Mesendoderm (in vitro differentiated cells): ENCODE results near the gene DNAJA4.

ENCODE experiments used
- DNase-seq: peaks from one replicate; pipeline ENCODE4 v3.0.0; 2013
- H2AK5ac ChIP-seq: 2 replicates; pipeline ENCODE4 v1.6.1; 2013; ENCODE audit warnings: low read length, inconsistent platforms
- H2BK120ac ChIP-seq: 2 replicates; pipeline ENCODE4 v1.6.1; 2013; ENCODE audit warnings: low read depth, mild to moderate bottlenecking, low read length, moderate library complexity, mixed read lengths
- H2BK15ac ChIP-seq: replicated peaks from 2 replicates; pipeline ENCODE4 v1.6.1; 2013; ENCODE audit warnings: low read depth, mild to moderate bottlenecking, moderate library complexity
- H2BK5ac ChIP-seq: 2 replicates; pipeline ENCODE4 v1.6.1; 2013; ENCODE audit warnings: low read length, inconsistent platforms
- H3K18ac ChIP-seq: 2 replicates; pipeline ENCODE4 v1.6.1; 2013; ENCODE audit warnings: mild to moderate bottlenecking, low read length, mixed read lengths
- H3K23ac ChIP-seq: one replicate; pipeline ENCODE4 v1.6.1; 2013; ENCODE audit warnings: low read length
- H3K27ac ChIP-seq: 2 replicates; pipeline ENCODE4 v1.5.1; 2013; ENCODE audit warnings: low read depth, mild to moderate bottlenecking, inconsistent platforms, low read length, moderate library complexity
- H3K27me3 ChIP-seq: 2 replicates; pipeline ENCODE4 v1.6.1; 2013; ENCODE audit warnings: low read length, control low read depth, mild to moderate bottlenecking, inconsistent platforms; ENCODE audit not compliant: insufficient read depth, poor library complexity
- H3K36me3 ChIP-seq: 2 replicates; pipeline ENCODE4 v1.6.1; 2013; ENCODE audit warnings: low read length, inconsistent platforms; ENCODE audit not compliant: control insufficient read depth, insufficient read depth
- H3K4ac ChIP-seq: one replicate; pipeline ENCODE4 v1.6.1; 2013; ENCODE audit warnings: low read depth, mild to moderate bottlenecking, low read length, moderate library complexity
- H3K4me1 ChIP-seq: 2 replicates; pipeline ENCODE4 v1.6.1; 2013; ENCODE audit warnings: low read depth, low read length, inconsistent platforms; ENCODE audit not compliant: control insufficient read depth
- H3K4me2 ChIP-seq: 2 replicates; pipeline ENCODE4 v1.6.1; 2013; ENCODE audit warnings: low read length
- H3K4me3 ChIP-seq: 2 replicates; pipeline ENCODE4 v1.5.1; 2013; ENCODE audit warnings: mild to moderate bottlenecking, low read length
- H3K56ac ChIP-seq: one replicate; pipeline ENCODE4 v1.6.1; 2013; ENCODE audit warnings: low read length
- H3K79me1 ChIP-seq: 2 replicates; pipeline ENCODE4 v1.6.1; 2013; ENCODE audit warnings: low read length, inconsistent platforms
- H3K79me2 ChIP-seq: 2 replicates; pipeline ENCODE4 v1.6.1; 2013; ENCODE audit warnings: mild to moderate bottlenecking, low read length; ENCODE audit not compliant: control insufficient read depth, insufficient read depth
- H3K9ac ChIP-seq: 2 replicates; pipeline ENCODE4 v1.6.1; 2013; ENCODE audit warnings: low read length, inconsistent platforms
- H4K5ac ChIP-seq: one replicate; pipeline ENCODE4 v1.6.1; 2013; ENCODE audit warnings: low read length
- H4K8ac ChIP-seq: one replicate; pipeline ENCODE4 v1.6.1; 2013; ENCODE audit warnings: low read depth, mild to moderate bottlenecking, control low read depth, low read length, moderate library complexity
- WGBS: extraction: QIAGEN DNeasy Blood & Tissue Kit; methylation state at CpG from one replicate; pipeline ENCODE4 v1.1.7; 2013; ENCODE audit warnings: low lambda C conversion rate, missing lambda C conversion rate; ENCODE audit not compliant: insufficient coverage; ENCODE audit errors: extremely low coverage; 5-methylcytosine and 5-hydroxymethylcytosine counted together

DNAJA4 gene

DNA sequence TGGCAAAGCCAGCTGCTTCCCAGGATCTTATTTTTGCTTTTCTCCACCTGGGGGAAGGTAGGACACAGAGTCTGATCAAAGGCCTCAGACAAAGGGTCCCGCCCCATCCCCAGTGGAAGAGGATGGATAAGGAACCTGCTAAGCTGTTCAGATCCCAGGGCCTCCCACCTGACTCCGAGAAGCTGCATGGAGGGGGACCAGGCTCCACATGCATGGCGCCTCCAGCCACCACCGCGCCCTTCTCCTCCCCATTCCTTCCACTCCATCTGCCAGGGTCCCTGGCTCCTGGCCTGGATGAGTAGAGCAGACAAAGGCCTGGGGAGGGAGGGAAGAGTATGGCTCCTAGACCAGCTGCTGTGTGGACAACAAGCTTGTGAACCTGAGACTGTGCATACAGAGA lies 55.8 kb downstream of the DNAJA4 start:
- DNase-seq = no peak
- no peak overlapping the region for H3K4ac ChIP-seq
- no peak overlapping the region for H3K23ac ChIP-seq
- no peak overlapping the region for H3K4me3 ChIP-seq
- peak overlapping the region; percentile 30 for H2AK5ac ChIP-seq
- no peaks in the 10 kb centered on the region for H3K27me3 ChIP-seq
- no peak overlapping the region for H3K56ac ChIP-seq
- peaks cover 18% of the 10 kb centered on the region for H3K4me1 ChIP-seq
- H2BK120ac ChIP-seq = no peak overlapping the region
- no peak overlapping the region for H4K5ac ChIP-seq
- WGBS = no CpG with 5 or more reads among the region's 5 CpGs
- H3K27ac ChIP-seq = no peak overlapping the region
- H2BK15ac ChIP-seq = no peak overlapping the region
- H3K79me2 ChIP-seq = no peaks in the 10 kb centered on the region
- H2BK5ac ChIP-seq = no peak overlapping the region
- no peak overlapping the region for H3K9ac ChIP-seq
- no peaks in the 10 kb centered on the region for H3K79me1 ChIP-seq
- H3K4me2 ChIP-seq = no peak overlapping the region
- no peak overlapping the region for H4K8ac ChIP-seq
- H3K36me3 ChIP-seq = no peaks in the 10 kb centered on the region
- H3K18ac ChIP-seq = no peak overlapping the region

DNA sequence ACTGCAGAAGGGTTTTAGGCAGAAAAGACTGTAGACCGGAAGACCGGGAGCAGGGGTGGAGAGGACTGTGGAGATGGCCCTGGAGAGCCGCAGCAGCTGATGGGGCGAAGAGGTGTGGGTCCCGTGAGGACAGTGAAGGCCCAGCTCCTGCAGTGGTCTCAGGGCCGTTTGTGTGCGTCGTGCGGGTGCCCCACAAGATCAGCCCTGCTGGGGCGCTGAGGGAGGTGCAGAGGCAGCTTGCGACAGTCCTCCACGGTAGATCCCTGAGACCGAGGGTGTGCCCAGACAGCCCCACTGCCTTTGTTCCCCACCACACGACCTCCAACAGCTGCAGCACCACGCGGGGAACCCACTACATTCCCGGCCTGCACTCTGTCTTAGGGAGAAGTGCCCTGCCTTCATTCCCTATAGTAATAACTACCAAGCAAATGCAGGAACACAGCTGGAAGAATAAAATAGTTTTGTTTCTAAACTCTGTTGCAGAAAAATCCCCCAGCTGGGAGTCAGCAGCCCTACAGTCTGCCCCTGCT lies 56.7 kb downstream of the DNAJA4 start:
- H3K9ac ChIP-seq = no peak overlapping the region
- WGBS = no CpG with 5 or more reads among the region's 17 CpGs
- H2BK120ac ChIP-seq = no peak overlapping the region
- H3K36me3 ChIP-seq = no peaks in the 10 kb centered on the region
- peak overlapping the region; percentile 4 for H2BK5ac ChIP-seq
- no peak overlapping the region for H2BK15ac ChIP-seq
- H3K4me2 ChIP-seq = no peak overlapping the region
- peaks cover 18% of the 10 kb centered on the region for H3K4me1 ChIP-seq
- no peaks in the 10 kb centered on the region for H3K27me3 ChIP-seq
- H3K56ac ChIP-seq = peak overlapping the region; percentile 72
- H3K4me3 ChIP-seq = no peak overlapping the region
- DNase-seq = no peak
- H3K23ac ChIP-seq = no peak overlapping the region
- H2AK5ac ChIP-seq = no peak overlapping the region
- no peak overlapping the region for H3K18ac ChIP-seq
- no peak overlapping the region for H4K5ac ChIP-seq
- H3K79me2 ChIP-seq = no peaks in the 10 kb centered on the region
- H4K8ac ChIP-seq = no peak overlapping the region
- H3K27ac ChIP-seq = no peak overlapping the region
- no peaks in the 10 kb centered on the region for H3K79me1 ChIP-seq
- H3K4ac ChIP-seq = peak overlapping the region; percentile 25

DNA sequence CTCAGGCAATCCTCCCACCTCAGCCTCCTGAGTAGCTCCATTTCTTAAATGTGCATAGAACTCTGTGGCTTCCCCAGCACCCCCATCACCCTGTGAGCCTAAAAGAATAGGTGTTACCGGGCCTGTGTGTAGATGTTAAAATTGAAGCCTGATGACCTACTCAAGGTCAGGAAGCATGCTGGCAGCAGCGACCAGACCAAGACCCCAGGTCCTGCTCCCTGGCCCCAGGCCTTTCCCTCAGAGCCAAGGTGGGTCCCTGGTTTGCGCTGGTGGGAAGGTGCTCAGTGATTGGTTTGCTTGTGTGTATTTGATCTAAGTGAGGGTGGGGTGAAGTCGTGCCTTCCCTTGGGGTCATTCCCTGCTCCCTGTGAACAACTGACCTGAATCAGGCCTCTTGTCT lies 57.4 kb downstream of the DNAJA4 start:
- H3K79me1 ChIP-seq = no peaks in the 10 kb centered on the region
- H2BK120ac ChIP-seq = no peak overlapping the region
- peak overlapping the region; percentile 15 for H2AK5ac ChIP-seq
- H3K4me2 ChIP-seq = no peak overlapping the region
- no peak overlapping the region for H2BK15ac ChIP-seq
- no peaks in the 10 kb centered on the region for H3K27me3 ChIP-seq
- peak overlapping the region; percentile 39 for H3K9ac ChIP-seq
- H3K4ac ChIP-seq = no peak overlapping the region
- peak overlapping the region; percentile 7 for H3K18ac ChIP-seq
- H3K56ac ChIP-seq = peak overlapping the region; percentile 81
- H3K23ac ChIP-seq = peak overlapping the region; percentile 67
- WGBS = no CpG with 5 or more reads among the region's 4 CpGs
- no peaks in the 10 kb centered on the region for H3K36me3 ChIP-seq
- DNase-seq = no peak
- no peak overlapping the region for H4K8ac ChIP-seq
- peak overlapping the region; percentile 56 for H2BK5ac ChIP-seq
- H3K27ac ChIP-seq = no peak overlapping the region
- H3K4me3 ChIP-seq = no peak overlapping the region
- H3K79me2 ChIP-seq = no peaks in the 10 kb centered on the region
- no peak overlapping the region for H4K5ac ChIP-seq
- peaks cover 15% of the 10 kb centered on the region for H3K4me1 ChIP-seq

DNA sequence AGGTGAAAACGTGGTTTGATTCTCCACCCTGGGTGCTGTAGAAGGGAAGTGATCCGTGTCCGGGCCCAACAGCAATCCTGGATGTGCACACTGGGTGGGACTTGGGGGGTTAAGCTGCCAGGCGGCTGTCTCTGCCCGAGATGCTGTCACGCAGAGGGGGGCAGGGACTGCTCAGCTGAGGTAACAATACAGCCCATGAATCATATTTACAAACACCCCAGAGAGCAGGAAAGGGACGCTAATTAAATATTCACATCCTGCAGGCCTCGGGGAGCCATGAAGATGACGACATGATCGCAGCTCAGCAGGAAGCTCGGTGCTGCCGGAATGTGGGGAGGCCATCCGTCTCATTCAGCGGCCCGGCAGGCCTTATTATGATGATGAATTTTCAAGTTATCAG lies 57.9 kb downstream of the DNAJA4 start:
- Histone ChIP-seq H3K4ac (no peak overlapping the region), H2BK15ac (no peak overlapping the region), H4K5ac (no peak overlapping the region), H4K8ac (no peak overlapping the region), H3K27ac (no peak overlapping the region), H3K4me3 (no peak overlapping the region), H2AK5ac (peak overlapping the region; percentile 15), H3K56ac (peak overlapping the region; percentile 81), H3K36me3 (no peaks in the 10 kb centered on the region), H3K79me2 (no peaks in the 10 kb centered on the region), H2BK120ac (no peak overlapping the region), H3K4me2 (no peak overlapping the region), H2BK5ac (peak overlapping the region; percentile 56), H3K9ac (peak overlapping the region; percentile 39), H3K18ac (peak overlapping the region; percentile 7), H3K79me1 (no peaks in the 10 kb centered on the region), H3K27me3 (no peaks in the 10 kb centered on the region), H3K23ac (peak overlapping the region; percentile 67), H3K4me1 (peaks cover 15% of the 10 kb centered on the region)
- peak; percentile 69 for DNase-seq
- whole genome bisulfite sequencing = no CpG with 5 or more reads among the region's 15 CpGs

DNA sequence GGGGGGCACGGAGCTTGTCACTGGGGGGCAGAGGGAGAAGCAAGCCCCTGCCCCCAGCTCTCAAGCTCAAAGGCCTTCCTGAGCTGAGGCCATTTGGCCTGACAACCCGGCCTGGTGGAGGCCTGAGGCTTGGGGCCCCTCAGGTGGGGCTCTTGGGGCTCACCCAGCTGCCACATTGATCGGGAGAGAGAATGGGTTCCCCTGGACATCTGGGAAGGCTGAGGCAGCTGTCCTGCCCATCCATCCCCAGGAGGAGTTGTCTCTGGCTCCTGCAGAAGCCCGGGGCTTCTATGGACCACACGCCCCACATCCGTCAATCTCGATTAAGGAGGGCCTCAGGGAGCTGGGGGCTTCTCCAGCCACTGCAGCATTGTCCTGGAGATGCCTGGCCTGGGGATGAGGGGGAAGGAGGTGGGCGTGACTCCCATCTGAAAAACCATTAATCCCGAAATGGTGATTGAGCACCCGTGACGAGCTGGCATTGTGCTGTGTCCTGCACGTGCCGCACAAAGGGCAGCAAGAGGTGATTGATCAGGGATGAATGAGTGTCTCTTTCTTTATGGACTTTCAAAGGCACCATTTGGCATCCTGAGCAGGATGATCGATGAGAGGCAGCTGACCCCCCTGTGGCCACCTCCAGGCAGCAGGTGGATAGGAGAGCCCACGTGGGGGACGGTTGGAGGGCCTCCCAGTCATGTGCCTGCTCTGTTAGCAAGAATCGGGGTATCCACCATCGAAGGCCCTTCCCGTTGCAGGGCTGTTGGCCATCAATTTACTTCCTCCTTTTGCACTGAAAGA lies 58.6 kb downstream of the DNAJA4 start:
- H2AK5ac ChIP-seq = peak overlapping the region; percentile 47
- H3K4ac ChIP-seq = peak overlapping the region; percentile 24
- peaks cover 15% of the 10 kb centered on the region for H3K4me1 ChIP-seq
- no peaks in the 10 kb centered on the region for H3K27me3 ChIP-seq
- H3K79me2 ChIP-seq = no peaks in the 10 kb centered on the region
- H3K4me2 ChIP-seq = no peak overlapping the region
- no peak overlapping the region for H3K4me3 ChIP-seq
- no peak overlapping the region for H4K8ac ChIP-seq
- no peak overlapping the region for H3K23ac ChIP-seq
- WGBS = no CpG with 5 or more reads among the region's 19 CpGs
- peak overlapping the region; percentile 60 for H3K18ac ChIP-seq
- no peak for DNase-seq
- H3K56ac ChIP-seq = peak overlapping the region; percentile 81
- no peaks in the 10 kb centered on the region for H3K36me3 ChIP-seq
- no peak overlapping the region for H2BK120ac ChIP-seq
- H2BK5ac ChIP-seq = peak overlapping the region; percentile 37
- peak overlapping the region; percentile 31 for H3K9ac ChIP-seq
- no peak overlapping the region for H3K27ac ChIP-seq
- H4K5ac ChIP-seq = no peak overlapping the region
- H2BK15ac ChIP-seq = no peak overlapping the region
- no peaks in the 10 kb centered on the region for H3K79me1 ChIP-seq
